ENCODE data around the gene PAPPA. TPM values are rescaled to one million over a fixed set of nuclear protein-coding genes. Genes with fewer than 3 reads are reported as not detected.
A peak's percentile ranks its signal among the peaks of the same experiment; 100 is the strongest.

Gene PAPPA
- total RNA-seq, 2 experiments from 2014 or later, result not detected

DNA sequence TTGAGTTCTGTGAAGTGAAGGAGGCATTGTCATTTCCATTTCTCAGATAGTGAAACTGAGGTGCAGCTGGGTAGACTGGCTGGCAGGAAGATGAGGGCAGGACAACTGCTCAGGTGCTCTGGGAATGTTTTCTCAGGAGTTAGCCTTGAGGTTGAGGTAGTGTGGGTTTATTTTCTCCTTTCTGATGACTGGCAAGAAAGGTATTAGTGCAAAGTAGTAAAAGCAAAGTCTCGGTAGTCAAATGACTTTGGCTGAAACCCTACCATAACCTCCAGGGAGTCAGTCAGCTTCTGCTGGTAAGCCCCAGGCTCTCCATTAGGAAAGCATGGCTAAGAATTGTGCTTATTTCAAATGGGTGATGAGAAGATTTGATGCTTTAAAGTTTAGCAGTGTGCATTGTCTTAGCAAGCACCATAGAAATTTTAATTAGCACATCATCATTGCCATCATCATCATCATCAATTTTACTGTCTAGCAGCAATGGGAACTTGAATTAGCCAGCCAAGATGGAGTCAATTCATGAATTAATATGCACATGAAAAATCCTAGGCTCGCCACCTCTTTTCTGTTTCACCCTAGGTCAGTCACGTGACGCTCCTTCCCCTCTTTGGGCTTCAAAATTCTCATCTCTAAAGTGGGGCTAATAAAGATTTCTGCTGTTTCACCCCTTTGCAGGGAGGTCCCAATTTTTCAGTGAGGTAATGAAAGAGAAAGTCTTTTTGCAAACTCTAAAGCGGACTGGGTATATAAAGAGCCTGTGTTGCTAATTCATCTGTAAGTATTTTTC is 10.7 kb upstream of the PAPPA start:
- H3K4me3 Mint-ChIP-seq, result no peak overlapping the region
- ATAC-seq (ENCODE audit: low read depth) (no peak), DNase-seq (no peak)
- H3K36me3 Mint-ChIP-seq, result no peaks in the 10 kb centered on the region
- no peaks in the 10 kb centered on the region for H3K27me3 Mint-ChIP-seq
- POLR2A ChIA-PET, result no interaction called here
- no peaks in the 10 kb centered on the region for H3K4me1 Mint-ChIP-seq
- H3K27ac Mint-ChIP-seq, result no peak overlapping the region
- H3K9me3 Mint-ChIP-seq, result no peaks in the 10 kb centered on the region

DNA sequence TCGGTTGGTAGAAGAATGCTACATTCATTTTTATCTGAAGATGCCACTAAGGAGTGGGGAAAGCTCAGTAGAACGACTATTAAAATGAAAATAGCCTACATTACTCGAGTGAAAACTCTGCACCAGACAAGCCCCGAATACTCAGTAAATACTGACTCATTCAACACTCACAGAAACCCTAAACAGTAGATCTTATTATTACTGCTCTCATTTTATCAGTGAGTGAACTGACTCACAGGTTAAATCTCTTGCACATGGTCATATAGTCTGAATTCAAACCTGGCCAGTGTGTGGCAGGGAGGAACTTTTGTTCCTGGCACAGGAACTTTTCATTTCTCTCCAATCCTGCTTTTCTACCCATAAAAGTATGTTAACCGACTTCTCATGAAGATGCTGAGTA is 9.6 kb upstream of the PAPPA start:
- no peaks in the 10 kb centered on the region for H3K36me3 Mint-ChIP-seq
- H3K4me1 Mint-ChIP-seq, result no peaks in the 10 kb centered on the region
- no peak overlapping the region for H3K4me3 Mint-ChIP-seq
- DNase-seq (no peak), ATAC-seq (ENCODE audit: low read depth) (no peak)
- no peak overlapping the region for H3K27ac Mint-ChIP-seq
- POLR2A ChIA-PET, result no interaction called here
- no peaks in the 10 kb centered on the region for H3K27me3 Mint-ChIP-seq
- no peaks in the 10 kb centered on the region for H3K9me3 Mint-ChIP-seq

DNA sequence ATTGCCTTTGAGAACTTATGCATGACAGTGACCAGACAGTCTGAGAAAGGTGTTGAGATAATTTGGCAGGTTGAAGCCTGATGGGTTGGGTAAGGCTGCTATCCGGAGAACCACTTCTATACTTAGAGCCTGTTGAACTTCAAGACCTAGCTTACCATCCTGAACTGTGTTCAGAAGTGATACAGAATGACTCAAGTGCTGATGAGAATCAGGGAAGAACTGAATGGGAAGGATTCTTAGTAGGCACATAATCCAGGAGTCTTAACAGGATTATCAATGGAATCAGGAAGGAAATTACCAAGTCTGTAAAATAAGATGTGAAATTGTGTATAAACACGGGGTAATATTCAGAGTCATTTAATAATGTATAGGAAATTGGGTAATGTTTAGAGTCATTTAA is 9.0 kb upstream of the PAPPA start:
- Mint-ChIP-seq H3K27ac (no peak overlapping the region), H3K4me3 (no peak overlapping the region), H3K4me1 (no peaks in the 10 kb centered on the region), H3K36me3 (no peaks in the 10 kb centered on the region), H3K27me3 (no peaks in the 10 kb centered on the region), H3K9me3 (no peaks in the 10 kb centered on the region)
- ATAC-seq (ENCODE audit: low read depth) (no peak), DNase-seq (no peak)
- POLR2A ChIA-PET, result no interaction called here

DNA sequence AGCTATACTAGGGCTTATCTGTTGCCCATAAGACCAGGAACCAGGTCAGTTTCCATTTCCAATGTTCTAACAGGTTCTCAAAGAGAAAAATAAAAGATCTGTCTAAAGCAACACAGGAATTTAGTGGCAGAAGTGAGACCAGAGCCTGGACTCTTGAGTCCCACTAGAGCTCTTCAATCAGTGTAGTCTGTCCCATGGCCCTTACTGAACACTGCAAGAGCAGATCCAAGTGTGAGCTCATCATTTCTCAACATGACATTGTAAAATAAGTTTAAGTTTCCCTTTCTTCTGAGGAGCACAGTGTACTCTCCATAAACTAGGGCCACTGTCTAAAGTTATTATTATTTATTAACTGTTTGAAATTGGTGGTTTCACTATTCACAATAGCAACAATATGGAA is 8.6 kb upstream of the PAPPA start:
- POLR2A ChIA-PET, result no interaction called here
- Mint-ChIP-seq H3K27me3 (no peaks in the 10 kb centered on the region), H3K27ac (no peak overlapping the region), H3K36me3 (no peaks in the 10 kb centered on the region), H3K4me3 (no peak overlapping the region), H3K9me3 (no peaks in the 10 kb centered on the region), H3K4me1 (no peaks in the 10 kb centered on the region)
- ATAC-seq (ENCODE audit: low read depth), result no peak
- no peak for DNase-seq

DNA sequence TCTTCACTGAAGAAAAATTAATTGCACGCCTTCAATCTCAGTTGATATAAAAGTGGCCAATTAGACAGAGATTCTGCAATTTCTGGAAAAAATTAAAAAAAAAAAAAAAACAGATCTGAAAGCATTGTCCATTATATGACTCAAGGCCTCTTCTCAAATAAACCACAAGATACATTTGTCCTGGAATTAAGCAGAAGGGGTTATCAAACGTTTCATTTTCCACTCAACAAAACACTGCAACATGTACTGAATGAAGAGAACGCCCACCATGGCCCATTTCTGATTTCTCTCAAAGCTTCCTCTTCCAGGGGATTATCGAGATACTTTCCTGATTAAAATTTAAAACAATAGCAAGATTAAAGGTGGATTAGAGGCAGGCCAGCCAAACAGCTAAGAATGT is 5.8 kb upstream of the PAPPA start:
- Mint-ChIP-seq H3K9me3 (no peaks in the 10 kb centered on the region), H3K4me1 (peaks cover under 1% of the 10 kb centered on the region), H3K36me3 (no peaks in the 10 kb centered on the region), H3K27me3 (peaks cover 11% of the 10 kb centered on the region), H3K27ac (no peak overlapping the region), H3K4me3 (no peak overlapping the region)
- no peak for ATAC-seq (ENCODE audit: low read depth)
- POLR2A ChIA-PET, result no interaction called here
- DNase-seq, result no peak

DNA sequence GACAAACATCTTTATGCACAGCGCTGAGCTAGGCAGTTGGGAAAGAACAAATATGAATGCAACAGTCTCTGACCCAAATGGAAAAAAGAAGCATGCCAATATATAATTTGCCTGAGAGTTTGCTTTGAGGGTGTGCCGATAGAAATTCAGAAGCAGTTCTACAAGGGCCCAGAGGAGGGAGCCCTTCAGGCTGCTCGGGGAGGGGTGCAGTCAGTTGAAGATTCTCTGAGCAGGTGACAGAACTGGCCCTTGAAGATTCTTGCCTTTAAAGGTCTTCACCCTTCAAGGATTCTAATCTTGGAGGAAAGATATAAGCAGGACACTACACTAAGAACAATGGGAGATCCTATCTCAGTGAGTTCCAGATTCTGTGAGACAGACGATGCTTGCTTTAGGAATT is 3.7 kb upstream of the PAPPA start:
- Mint-ChIP-seq H3K4me3 (no peak overlapping the region), H3K4me1 (peaks cover 4% of the 10 kb centered on the region), H3K36me3 (no peaks in the 10 kb centered on the region), H3K27me3 (peaks cover 25% of the 10 kb centered on the region), H3K27ac (no peak overlapping the region), H3K9me3 (no peaks in the 10 kb centered on the region)
- POLR2A ChIA-PET, result no interaction called here
- DNase-seq, result no peak
- ATAC-seq (ENCODE audit: low read depth), result no peak

DNA sequence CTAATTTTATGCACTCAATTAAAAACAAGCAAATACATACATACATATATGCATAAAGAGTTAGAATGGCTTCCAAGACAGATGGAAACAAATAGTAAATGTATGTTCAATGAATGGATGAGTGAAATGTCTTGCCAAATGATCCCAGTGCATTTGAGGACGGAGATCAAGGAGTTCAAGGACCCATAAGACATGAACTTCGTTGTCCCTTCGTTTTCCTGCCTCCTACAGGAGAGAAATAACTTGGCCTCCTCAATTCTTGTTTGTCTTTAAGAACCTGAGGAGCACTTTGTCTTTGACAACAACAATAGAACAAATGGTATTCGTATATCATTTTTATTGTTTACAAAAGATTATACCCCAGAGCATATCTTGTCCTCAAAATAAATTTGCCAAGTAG is 2.4 kb upstream of the PAPPA start:
- no peaks in the 10 kb centered on the region for H3K9me3 Mint-ChIP-seq
- H3K4me3 Mint-ChIP-seq, result no peak overlapping the region
- H3K4me1 Mint-ChIP-seq, result peaks cover 4% of the 10 kb centered on the region
- peaks cover 38% of the 10 kb centered on the region for H3K27me3 Mint-ChIP-seq
- ATAC-seq (ENCODE audit: low read depth) (no peak), DNase-seq (no peak)
- H3K36me3 Mint-ChIP-seq, result no peaks in the 10 kb centered on the region
- POLR2A ChIA-PET, result no interaction called here
- no peak overlapping the region for H3K27ac Mint-ChIP-seq

DNA sequence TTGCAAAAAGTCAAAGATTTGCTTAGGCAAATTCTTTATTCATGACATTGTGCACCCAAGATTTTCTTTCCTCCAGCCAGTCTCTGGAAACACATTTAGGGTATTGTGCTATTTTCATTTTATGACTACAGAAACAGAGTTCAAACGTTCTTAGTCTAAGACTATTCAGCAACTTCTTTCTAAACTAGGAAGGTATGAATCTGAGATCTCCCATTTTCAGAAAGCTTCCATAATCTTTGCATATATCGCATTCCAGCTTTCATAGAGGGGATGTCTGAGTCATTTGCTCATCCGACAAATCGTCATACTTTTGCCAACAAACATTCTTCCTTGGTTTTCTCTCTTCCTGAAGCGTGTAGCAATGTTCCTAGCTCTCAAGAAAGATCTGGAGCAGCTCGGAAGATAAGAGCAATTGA is 1.6 kb upstream of the PAPPA start:
- no peak overlapping the region for H3K27ac Mint-ChIP-seq
- peaks cover 4% of the 10 kb centered on the region for H3K4me1 Mint-ChIP-seq
- ATAC-seq (ENCODE audit: low read depth) (no peak), DNase-seq (no peak)
- no peaks in the 10 kb centered on the region for H3K9me3 Mint-ChIP-seq
- peaks cover 45% of the 10 kb centered on the region for H3K27me3 Mint-ChIP-seq
- H3K36me3 Mint-ChIP-seq, result no peaks in the 10 kb centered on the region
- H3K4me3 Mint-ChIP-seq, result no peak overlapping the region
- POLR2A ChIA-PET, result no interaction called here

DNA sequence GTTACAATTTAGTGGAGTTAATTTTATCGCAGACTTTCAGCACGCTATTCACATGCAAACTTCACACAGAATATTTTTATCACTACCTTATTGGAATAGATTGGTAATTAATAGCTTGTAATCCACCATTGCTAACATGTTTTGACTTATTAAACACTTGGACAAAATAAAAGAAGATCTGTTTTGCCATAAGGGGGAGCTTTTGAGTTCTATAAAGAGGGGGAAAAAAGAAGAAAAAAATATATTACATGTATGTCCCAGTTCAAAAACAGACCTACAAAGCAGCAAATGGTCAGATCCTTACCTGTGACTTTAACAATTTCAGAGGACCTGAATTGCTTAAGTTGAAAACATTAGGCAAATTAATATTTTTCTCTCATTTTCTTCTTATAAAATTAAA is 1.2 kb upstream of the PAPPA start:
- H3K27me3 Mint-ChIP-seq, result peaks cover 50% of the 10 kb centered on the region
- ATAC-seq (ENCODE audit: low read depth), result no peak
- no peaks in the 10 kb centered on the region for H3K9me3 Mint-ChIP-seq
- H3K27ac Mint-ChIP-seq, result no peak overlapping the region
- POLR2A ChIA-PET, result no interaction called here
- H3K4me1 Mint-ChIP-seq, result peaks cover 4% of the 10 kb centered on the region
- no peak for DNase-seq
- H3K36me3 Mint-ChIP-seq, result no peaks in the 10 kb centered on the region
- no peak overlapping the region for H3K4me3 Mint-ChIP-seq

DNA sequence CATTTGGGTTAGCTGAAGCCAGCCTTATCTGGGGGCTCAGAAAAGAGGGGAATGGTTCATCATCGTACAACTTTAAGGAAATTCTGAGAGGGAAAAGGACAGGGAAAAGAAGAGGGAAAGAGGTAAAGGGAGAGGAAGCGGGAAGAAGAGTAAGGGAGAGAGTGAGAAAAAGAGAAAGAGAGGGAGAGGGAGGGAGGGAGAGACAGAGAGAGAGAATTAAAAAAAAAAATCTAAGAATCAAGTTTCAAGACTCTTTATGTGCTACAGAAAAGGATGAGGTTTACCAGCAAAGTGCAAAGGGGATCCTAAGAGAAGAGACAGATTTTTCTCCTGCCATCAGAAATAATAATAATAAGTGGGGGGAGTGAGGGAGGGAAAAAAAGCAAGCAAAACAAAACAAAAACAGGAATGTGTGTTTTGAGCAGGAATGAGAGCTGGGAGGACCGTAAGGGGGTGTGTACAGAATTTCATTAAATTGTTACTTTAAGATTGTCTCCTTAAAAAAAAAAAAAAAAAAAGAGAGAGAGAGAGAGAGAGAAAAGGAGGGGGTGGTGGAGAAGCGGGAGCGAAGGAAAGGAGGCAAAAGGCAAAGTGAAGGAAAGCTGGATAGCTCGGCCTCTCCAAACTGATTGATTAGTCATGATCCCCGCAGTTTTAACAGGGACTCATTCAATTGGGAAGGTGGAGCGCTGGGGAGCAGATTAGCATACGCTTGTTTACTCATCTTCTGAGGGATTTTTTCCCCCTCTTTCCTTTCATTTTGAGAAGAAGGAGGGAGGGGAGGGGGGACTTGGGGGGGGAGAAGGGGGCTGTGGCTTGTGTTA is 438 bp upstream of the PAPPA start:
- no peaks in the 10 kb centered on the region for H3K9me3 Mint-ChIP-seq
- H3K4me3 Mint-ChIP-seq, result no peak overlapping the region
- H3K36me3 Mint-ChIP-seq, result no peaks in the 10 kb centered on the region
- no peak for DNase-seq
- peaks cover 4% of the 10 kb centered on the region for H3K4me1 Mint-ChIP-seq
- no peak overlapping the region for H3K27ac Mint-ChIP-seq
- POLR2A ChIA-PET, result no interaction called here
- no peak for ATAC-seq (ENCODE audit: low read depth)
- peaks cover 50% of the 10 kb centered on the region for H3K27me3 Mint-ChIP-seq

DNA sequence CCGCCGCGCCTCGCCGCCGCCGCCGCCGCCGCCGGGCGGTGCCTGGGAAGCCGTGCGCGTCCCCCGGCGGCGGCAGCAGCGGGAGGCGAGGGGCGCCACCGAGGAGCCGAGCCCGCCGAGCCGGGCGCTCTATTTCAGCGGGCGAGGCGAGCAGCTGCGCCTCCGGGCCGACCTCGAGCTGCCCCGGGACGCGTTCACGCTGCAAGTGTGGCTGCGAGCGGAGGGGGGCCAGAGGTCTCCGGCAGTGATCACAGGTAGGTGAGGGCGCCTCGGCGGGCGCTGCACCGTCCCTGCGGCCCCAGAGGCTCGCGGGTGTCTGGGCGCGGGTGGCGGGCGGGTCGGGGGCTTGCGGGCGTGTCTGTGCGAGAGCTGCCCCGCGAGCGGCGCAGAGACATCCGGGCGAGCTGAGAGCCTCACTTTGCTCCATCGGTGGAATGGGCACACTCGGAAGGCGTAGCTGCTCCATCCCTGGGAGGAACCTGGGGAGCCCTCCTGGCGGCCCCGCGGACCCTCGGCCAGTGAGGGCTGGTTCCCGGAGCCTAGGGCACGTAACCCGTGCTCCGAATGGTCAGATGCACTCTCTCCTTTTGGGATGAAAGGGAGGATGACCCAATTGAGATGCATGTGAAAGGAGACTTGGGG is 864 bp downstream of the PAPPA start:
- no peaks in the 10 kb centered on the region for H3K36me3 Mint-ChIP-seq
- H3K27ac Mint-ChIP-seq, result no peak overlapping the region
- POLR2A ChIA-PET, result no interaction called here
- peak; percentile 32 for DNase-seq
- H3K9me3 Mint-ChIP-seq, result no peaks in the 10 kb centered on the region
- peaks cover 56% of the 10 kb centered on the region for H3K27me3 Mint-ChIP-seq
- H3K4me1 Mint-ChIP-seq, result peaks cover 4% of the 10 kb centered on the region
- ATAC-seq (ENCODE audit: low read depth), result no peak
- no peak overlapping the region for H3K4me3 Mint-ChIP-seq

DNA sequence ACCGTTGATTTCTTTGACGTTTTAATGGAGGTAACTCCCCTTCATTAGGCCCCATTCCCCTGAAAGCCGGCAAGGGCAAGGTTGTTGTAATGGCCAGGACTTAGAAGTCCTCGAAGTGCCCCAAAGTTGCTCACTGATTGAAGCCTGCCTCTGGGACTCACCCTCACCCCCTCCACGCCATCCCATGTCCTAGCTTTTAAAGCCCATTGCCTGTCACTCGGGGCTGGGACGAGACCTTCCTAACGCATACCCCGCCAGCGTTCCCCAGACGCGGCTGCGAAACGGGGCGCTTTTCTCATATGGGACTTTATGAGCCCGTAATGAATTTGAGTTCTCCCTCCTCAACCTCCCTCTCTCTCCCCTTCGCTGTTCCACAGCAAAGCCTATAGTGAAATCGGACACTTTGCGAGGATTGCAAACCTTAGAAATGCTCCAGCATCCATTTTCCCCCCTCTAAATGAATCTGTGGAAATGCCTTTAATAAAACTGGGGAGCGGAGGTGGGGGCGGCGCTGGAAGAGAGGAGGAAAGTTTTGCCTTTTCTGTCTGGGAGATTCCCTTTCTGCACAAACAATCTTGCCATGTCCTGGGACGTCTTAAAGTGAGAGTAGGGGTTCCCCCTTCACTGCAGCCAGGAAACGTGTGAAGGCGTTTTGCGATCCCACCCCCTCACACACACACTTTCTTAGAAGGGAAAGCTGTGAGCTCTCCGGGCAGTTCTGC is 1.5 kb downstream of the PAPPA start:
- Mint-ChIP-seq H3K27me3 (peaks cover 56% of the 10 kb centered on the region), H3K4me3 (no peak overlapping the region), H3K36me3 (no peaks in the 10 kb centered on the region)

DNA sequence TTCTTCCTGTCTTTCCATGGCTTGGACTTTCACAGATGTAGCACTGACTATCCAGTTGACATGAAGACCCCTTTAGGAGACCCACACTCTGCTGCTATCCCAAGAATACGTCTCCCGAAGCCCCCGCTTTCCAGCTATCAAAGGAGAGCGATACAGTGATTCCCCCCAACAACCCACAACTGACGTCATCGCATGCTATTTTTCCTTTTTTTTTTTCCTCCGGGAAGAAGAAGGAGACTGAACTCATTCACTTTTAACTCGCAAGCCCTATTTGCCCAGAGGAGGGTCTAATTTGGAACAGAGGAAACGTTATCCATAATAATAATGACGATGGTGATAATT is 2.1 kb downstream of the PAPPA start:
- DNase-seq, result no peak
- no peak overlapping the region for H3K4me3 Mint-ChIP-seq
- peaks cover 56% of the 10 kb centered on the region for H3K27me3 Mint-ChIP-seq
- no peaks in the 10 kb centered on the region for H3K36me3 Mint-ChIP-seq
- ATAC-seq (ENCODE audit: low read depth), result no peak
- POLR2A ChIA-PET, result no interaction called here
- no peaks in the 10 kb centered on the region for H3K9me3 Mint-ChIP-seq
- H3K27ac Mint-ChIP-seq, result no peak overlapping the region
- peaks cover 4% of the 10 kb centered on the region for H3K4me1 Mint-ChIP-seq

More for the DNA sequence above, 1.5 kb downstream of the PAPPA start:
- POLR2A ChIA-PET, result no interaction called here
- Mint-ChIP-seq H3K27ac (no peak overlapping the region), H3K9me3 (no peaks in the 10 kb centered on the region), H3K4me1 (peaks cover 4% of the 10 kb centered on the region)
- DNase-seq (no peak), ATAC-seq (ENCODE audit: low read depth) (no peak)
